ENCODE measurements around the gene CHAF1B. TPM values are rescaled to one million over a fixed set of nuclear protein-coding genes. Genes with fewer than 3 reads are reported as not detected.

CHAF1B gene
- polyA plus RNA-seq, 3 donors: 0.24 TPM; not detected in 2

DNA sequence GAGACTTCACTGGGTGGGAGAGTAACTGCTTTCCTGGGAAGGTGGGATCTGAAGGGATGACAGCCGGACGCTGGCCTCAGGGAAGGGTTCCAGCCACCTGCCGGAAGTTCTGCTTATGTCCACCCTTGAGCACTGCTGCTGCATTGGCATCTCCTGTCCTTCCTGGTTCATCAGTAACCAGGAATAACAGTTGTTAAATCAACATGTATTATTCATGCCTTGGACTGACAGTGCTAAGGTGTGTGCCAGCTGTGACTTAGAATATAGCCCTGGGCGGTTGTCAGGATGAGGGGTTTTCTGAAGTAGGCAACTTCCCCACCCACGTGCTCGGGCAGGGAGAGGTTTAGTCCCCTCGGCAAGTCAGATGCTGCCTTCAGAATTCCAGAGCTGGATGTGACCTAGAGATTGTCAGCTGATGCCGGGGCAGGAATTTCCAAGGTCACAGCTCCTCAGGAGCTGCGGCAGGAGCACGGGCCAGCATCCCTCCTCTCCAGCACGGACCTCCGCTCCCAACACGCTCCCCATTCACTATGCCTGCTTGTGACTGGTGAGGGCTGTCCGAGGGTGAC is 76.8 kb downstream of the CHAF1B start:
- H3K36me3 Mint-ChIP-seq: no peaks in the 10 kb centered on the region
- intact Hi-C loops (cut with micrococcal nuclease): no loop called here

DNA sequence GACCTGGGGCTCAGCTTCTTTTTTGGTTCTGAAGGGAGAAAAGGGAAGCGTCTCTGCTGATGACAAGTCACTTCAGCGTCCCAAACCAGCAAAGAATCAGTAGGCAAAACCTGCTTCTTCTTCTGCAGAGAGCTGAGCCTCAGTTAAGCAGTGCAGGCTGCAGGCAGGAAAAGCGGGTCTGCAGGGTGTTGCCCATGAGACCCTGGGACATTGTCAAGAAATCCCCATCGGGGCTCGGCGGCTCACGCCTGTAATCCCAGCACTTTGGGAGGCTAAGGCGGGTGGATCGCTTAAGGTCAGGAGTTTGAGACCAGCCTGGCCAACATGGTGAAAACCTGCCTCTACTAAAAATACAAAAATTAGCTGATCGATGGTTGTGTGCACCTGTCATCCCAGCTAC is 78.0 kb downstream of the CHAF1B start:
- Histone ChIP-seq H3K4me3 (replicated peaks in 1 of 3; ENCODE audit: low read depth in 2 of 3, low read length in 3 of 3) (no peak overlapping the region), H3K9me3 (replicated peaks in 1 of 2; ENCODE audit: control insufficient read depth in 1 of 2, insufficient read depth in 1 of 2, low read length in 2 of 2) (no peaks in the 10 kb centered on the region), H4K20me1 (ENCODE audit: insufficient read depth, low read length) (no peaks in the 10 kb centered on the region), H3K36me3 (replicated peaks in 1 of 2; ENCODE audit: control insufficient read depth in 1 of 2, insufficient read depth in 2 of 2, low read length in 2 of 2) (no peaks in the 10 kb centered on the region), H2AFZ (ENCODE audit: insufficient read depth, low read depth, low read length, poor library complexity, severe bottlenecking) (no peak overlapping the region), H3K79me2 (ENCODE audit: insufficient read depth, low read length) (no peaks in the 10 kb centered on the region), H3K4me2 (replicated peaks; ENCODE audit: extremely low read depth, low read length, poor library complexity, severe bottlenecking) (no peak overlapping the region), H3K27me3 (ENCODE audit: control insufficient read depth in 2 of 2, insufficient read depth in 2 of 2, low read length in 2 of 2) (no peaks in the 10 kb centered on the region), H3K27ac (ENCODE audit: low read depth in 1 of 2, low read length in 2 of 2) (no peak overlapping the region), H3K4me1 (ENCODE audit: control insufficient read depth in 1 of 2, insufficient read depth in 2 of 2, low read length in 2 of 2) (no peaks in the 10 kb centered on the region), H3K9ac (ENCODE audit: insufficient read depth, low read length, poor library complexity, severe bottlenecking) (no peak overlapping the region)
- no peak overlapping the region for H3K4me3 Mint-ChIP-seq
- DNase-seq: no peak
- H3K36me3 Mint-ChIP-seq: no peaks in the 10 kb centered on the region
- TF ChIP-seq, protein P1, sequence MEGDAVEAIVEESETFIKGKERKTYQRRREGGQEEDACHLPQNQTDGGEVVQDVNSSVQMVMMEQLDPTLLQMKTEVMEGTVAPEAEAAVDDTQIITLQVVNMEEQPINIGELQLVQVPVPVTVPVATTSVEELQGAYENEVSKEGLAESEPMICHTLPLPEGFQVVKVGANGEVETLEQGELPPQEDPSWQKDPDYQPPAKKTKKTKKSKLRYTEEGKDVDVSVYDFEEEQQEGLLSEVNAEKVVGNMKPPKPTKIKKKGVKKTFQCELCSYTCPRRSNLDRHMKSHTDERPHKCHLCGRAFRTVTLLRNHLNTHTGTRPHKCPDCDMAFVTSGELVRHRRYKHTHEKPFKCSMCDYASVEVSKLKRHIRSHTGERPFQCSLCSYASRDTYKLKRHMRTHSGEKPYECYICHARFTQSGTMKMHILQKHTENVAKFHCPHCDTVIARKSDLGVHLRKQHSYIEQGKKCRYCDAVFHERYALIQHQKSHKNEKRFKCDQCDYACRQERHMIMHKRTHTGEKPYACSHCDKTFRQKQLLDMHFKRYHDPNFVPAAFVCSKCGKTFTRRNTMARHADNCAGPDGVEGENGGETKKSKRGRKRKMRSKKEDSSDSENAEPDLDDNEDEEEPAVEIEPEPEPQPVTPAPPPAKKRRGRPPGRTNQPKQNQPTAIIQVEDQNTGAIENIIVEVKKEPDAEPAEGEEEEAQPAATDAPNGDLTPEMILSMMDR (IDR thresholded peaks at IDR 0.05): no peak
- peaks cover 3 to 8% (median 7%) of the 10 kb centered on the region in 3 donors for H3K27me3 Mint-ChIP-seq (ENCODE audit: low read depth in 3 of 3)
- WGBS (ENCODE audit: insufficient coverage): 95% methylated on average over 8 of the region's 10 CpGs
- peak overlapping the region in 1 of 7 donors; percentile 2 for H3K27ac Mint-ChIP-seq
- peaks cover 0 to 2% (median 0%) of the 10 kb centered on the region in 7 donors for H3K9me3 Mint-ChIP-seq
- intact Hi-C loops (cut with micrococcal nuclease): no loop called here
- no peaks in the 10 kb centered on the region for H3K4me1 Mint-ChIP-seq

More for the DNA sequence above, 76.8 kb downstream of the CHAF1B start:
- TF ChIP-seq, protein P1 (IDR thresholded peaks at IDR 0.05): no peak
- H3K27ac ChIP-seq (ENCODE audit: low read depth in 1 of 2, low read length in 2 of 2): no peak overlapping the region
- peaks cover 0 to 2% (median 0%) of the 10 kb centered on the region in 7 donors for H3K9me3 Mint-ChIP-seq
- H3K4me3 ChIP-seq (replicated peaks in 1 of 3; ENCODE audit: low read depth in 2 of 3, low read length in 3 of 3): no peak overlapping the region
- no peaks in the 10 kb centered on the region for H3K27me3 ChIP-seq (ENCODE audit: control insufficient read depth in 2 of 2, insufficient read depth in 2 of 2, low read length in 2 of 2)
- WGBS (ENCODE audit: insufficient coverage): 98% methylated on average over 7 of the region's 14 CpGs
- no peaks in the 10 kb centered on the region for H3K36me3 ChIP-seq (replicated peaks in 1 of 2; ENCODE audit: control insufficient read depth in 1 of 2, insufficient read depth in 2 of 2, low read length in 2 of 2)
- H4K20me1 ChIP-seq (ENCODE audit: insufficient read depth, low read length): no peaks in the 10 kb centered on the region
- H2AFZ ChIP-seq (ENCODE audit: insufficient read depth, low read depth, low read length, poor library complexity, severe bottlenecking): no peak overlapping the region
- DNase-seq: no peak
- peaks cover 3 to 8% (median 6%) of the 10 kb centered on the region in 3 donors for H3K27me3 Mint-ChIP-seq (ENCODE audit: low read depth in 3 of 3)
- no peaks in the 10 kb centered on the region for H3K9me3 ChIP-seq (replicated peaks in 1 of 2; ENCODE audit: control insufficient read depth in 1 of 2, insufficient read depth in 1 of 2, low read length in 2 of 2)
- H3K79me2 ChIP-seq (ENCODE audit: insufficient read depth, low read length): no peaks in the 10 kb centered on the region
- no peak overlapping the region for H3K4me2 ChIP-seq (replicated peaks; ENCODE audit: extremely low read depth, low read length, poor library complexity, severe bottlenecking)
- H3K4me3 Mint-ChIP-seq: no peak overlapping the region
- no peaks in the 10 kb centered on the region for H3K4me1 ChIP-seq (ENCODE audit: control insufficient read depth in 1 of 2, insufficient read depth in 2 of 2, low read length in 2 of 2)
- no peak overlapping the region for H3K27ac Mint-ChIP-seq
- H3K9ac ChIP-seq (ENCODE audit: insufficient read depth, low read length, poor library complexity, severe bottlenecking): no peak overlapping the region
- no peaks in the 10 kb centered on the region for H3K4me1 Mint-ChIP-seq

Data from CD14-positive monocyte (primary cell).